A549 (cell line): ENCODE results near the gene NPR3. TPM values are rescaled to one million over a fixed set of nuclear protein-coding genes. Genes with fewer than 3 reads are reported as not detected.

Experiments
- ATAC-seq, 2 experiments: fragments of 200-7000 bp in 1 of 2; fragments of >200 bp in 1 of 2; cut with Nextera tagmentation in 1 of 2; cut with Tn5 transposase in 1 of 2; 3 replicates each; pipeline versions ENCODE4 v1.8.0 to v1.9.1; 2018 to 2020; ENCODE audit warnings: mild to moderate bottlenecking in 1 of 2, moderate library complexity in 1 of 2
- CTCF ChIA-PET: fragments of 300-600 bp; sonication (Branson Sonifier 250); formaldehyde crosslinking; extraction: SDS; loops from one replicate; lab custom pipeline; 2021; ENCODE audit warnings: antibody characterized with exemption, inconsistent platforms; lab: Yijun Ruan, JAX
- POLR2A ChIA-PET: fragments of 350-600 bp; formaldehyde crosslinking; extraction: SDS; loops from one replicate; lab custom pipeline; 2021; ENCODE audit warnings: antibody characterized with exemption, inconsistent platforms; lab: Yijun Ruan, JAX
- DNase-seq, 2 experiments: peaks; one replicate each; pipeline versions ENCODE4 v3.0.0 to v3.0.0-alpha.2; 2011 to 2016; ENCODE audit warnings: low read depth in 1 of 2, low spot score in 1 of 2
- FAIRE-seq: peaks from 2 replicates; lab custom pipeline; 2011; peaks lifted over from hg19 to GRCh38; lab: Jason Lieb, UNC
- H3K27ac ChIP-seq, 2 experiments: fragments of >200 bp; sonication (Bioruptor Twin); formaldehyde crosslinking; 3 replicates each; pipeline ENCODE4 v1.5.1; 2016 to 2017
- H3K4me1 ChIP-seq: fragments of >200 bp; sonication (Bioruptor Twin); formaldehyde crosslinking; 3 replicates; pipeline ENCODE4 v1.6.1; 2016
- H3K4me2 ChIP-seq: fragments of >200 bp; sonication (Bioruptor Twin); formaldehyde crosslinking; 3 replicates; pipeline ENCODE4 v1.6.1; 2016
- H3K4me3 ChIP-seq: fragments of >200 bp; sonication (Bioruptor Twin); formaldehyde crosslinking; 3 replicates; pipeline ENCODE4 v1.5.1; 2016
- H3K9me3 ChIP-seq: fragments of >200 bp; sonication (Bioruptor Twin); formaldehyde crosslinking; 3 replicates; pipeline ENCODE4 v1.6.1; 2016
- BHLHE40 ChIP-seq: IDR thresholded peaks from 2 replicates; pipeline ENCODE4 v1.6.1; 2012; ENCODE audit warnings: low read depth, low read length, inconsistent platforms
- CBX8 ChIP-seq: fragments of 200-600 bp; sonication (generic); IDR thresholded peaks from 2 replicates; pipeline ENCODE4 v1.6.1; 2016
- ESRRA ChIP-seq: fragments of 150-350 bp; IDR thresholded peaks from 2 replicates; pipeline ENCODE4 v1.6.1; 2014; ENCODE audit warnings: mild to moderate bottlenecking, low read length, borderline replicate concordance
- FOSL2 ChIP-seq, 2 experiments: fragments of 450-650 bp in 1 of 2; fragments of >200 bp in 1 of 2; sonication (Bioruptor Twin) in 1 of 2; formaldehyde crosslinking; IDR thresholded peaks; 2 replicates each; pipeline versions ENCODE4 v1.5.0 to v1.6.1; 2016 to 2020; ENCODE audit warnings: mild to moderate bottlenecking in 1 of 2, moderate library complexity in 1 of 2
- FOXS1 ChIP-seq: fragments of 250-450 bp; sonication (Bioruptor Pico); IDR thresholded peaks from 2 replicates; pipeline ENCODE4 v1.5.0; 2020; ENCODE audit warnings: mild to moderate bottlenecking, moderate library complexity
- HDAC2 ChIP-seq: fragments of 200-600 bp; sonication (generic); IDR thresholded peaks from 2 replicates; pipeline ENCODE4 v1.6.1; 2016
- HOXB13 ChIP-seq: fragments of 250-450 bp; sonication (Bioruptor Pico); IDR thresholded peaks from 2 replicates; pipeline ENCODE4 v1.5.0; 2020; ENCODE audit warnings: low read depth, mild to moderate bottlenecking, moderate library complexity
- HOXB5 ChIP-seq: fragments of 250-450 bp; sonication (Bioruptor Pico); IDR thresholded peaks from 2 replicates; pipeline ENCODE4 v1.5.0; 2020; ENCODE audit warnings: mild to moderate bottlenecking, moderate library complexity
- KDM1A ChIP-seq: fragments of 200-600 bp; sonication (generic); IDR thresholded peaks from 2 replicates; pipeline ENCODE4 v1.6.1; 2016; ENCODE audit warnings: low read depth, mild to moderate bottlenecking
- MAFK ChIP-seq: fragments of 450-650 bp; IDR thresholded peaks from 2 replicates; pipeline ENCODE4 v1.6.1; 2014; ENCODE audit not compliant: partially characterized antibody
- NR3C1 ChIP-seq: fragments of >200 bp; sonication (Bioruptor Twin); formaldehyde crosslinking; IDR thresholded peaks from 3 replicates; pipeline ENCODE4 v1.6.1; 2017
- RARB ChIP-seq: fragments of 250-450 bp; sonication (Bioruptor Pico); IDR thresholded peaks from 2 replicates; pipeline ENCODE4 v1.8.0; 2021; ENCODE audit warnings: mild to moderate bottlenecking, moderate library complexity
- RNF2 ChIP-seq: fragments of 200-600 bp; sonication (generic); IDR thresholded peaks from 2 replicates; pipeline ENCODE4 v1.6.1; 2016; ENCODE audit warnings: low read depth, mild to moderate bottlenecking, antibody characterized with exemption, moderate library complexity, borderline replicate concordance
- SREBF2 ChIP-seq: fragments of 450-650 bp; IDR thresholded peaks from 2 replicates; pipeline ENCODE4 v1.6.1; 2014; ENCODE audit warnings: mild to moderate bottlenecking, moderate library complexity
- TP53 ChIP-seq: fragments of 250-450 bp; sonication (Bioruptor Pico); IDR thresholded peaks from 2 replicates; pipeline ENCODE4 v1.5.0; 2021; ENCODE audit warnings: mild to moderate bottlenecking, moderate library complexity
- WGBS: methylation state at CpG from one replicate; pipeline ENCODE4 v1.1.6; 2017; ENCODE audit errors: missing lambda C conversion rate; 5-methylcytosine and 5-hydroxymethylcytosine counted together
- polyA plus RNA-seq, 4 experiments: library from polyadenylated mRNA; depleted of rRNA in 3 of 4; stranded (reverse); fragments of >200 nt; fragmentation: RNase III in 1 of 4; extraction: RNeasy Plus Mini Kit Qiagen cat#74134 plus additional on column Dnase treatment in 1 of 4; gene quantifications; 2 replicates in 3 of 4; 3 replicates in 1 of 4; pipeline ENCODE4 v1.2.3, GENCODE V29; 2011 to 2017
- TF ChIP-seq, protein P1 (sequence below): fragments of 450-650 bp; IDR thresholded peaks from 2 replicates; pipeline ENCODE4 v1.6.1; 2014; ENCODE audit warnings: antibody characterized with exemption
- TF ChIP-seq, protein P2 (sequence below): fragments of 250-450 bp; sonication (Bioruptor Pico); IDR thresholded peaks from 2 replicates; pipeline ENCODE4 v1.5.0; 2021; ENCODE audit warnings: mild to moderate bottlenecking, moderate library complexity, borderline replicate concordance
- TF ChIP-seq, protein P3 (sequence below): IDR thresholded peaks from 2 replicates; pipeline ENCODE4 v1.6.1; 2012; ENCODE audit warnings: low read depth, borderline replicate concordance
- TF ChIP-seq, protein P4 (sequence below): fragments of 250-450 bp; sonication (Bioruptor Pico); IDR thresholded peaks from 2 replicates; pipeline ENCODE4 v1.5.0; 2020; ENCODE audit warnings: low read depth, mild to moderate bottlenecking, moderate library complexity
- TF ChIP-seq, protein P5 (sequence below): fragments of >200 bp; sonication (Bioruptor Twin); formaldehyde crosslinking; IDR thresholded peaks from 3 replicates; pipeline ENCODE4 v1.5.1; 2016

NPR3 gene
- polyA plus RNA-seq, 2 of the 4 experiments (the other 2 are of a cell fraction): 16.4 to 18.6 TPM

DNA sequence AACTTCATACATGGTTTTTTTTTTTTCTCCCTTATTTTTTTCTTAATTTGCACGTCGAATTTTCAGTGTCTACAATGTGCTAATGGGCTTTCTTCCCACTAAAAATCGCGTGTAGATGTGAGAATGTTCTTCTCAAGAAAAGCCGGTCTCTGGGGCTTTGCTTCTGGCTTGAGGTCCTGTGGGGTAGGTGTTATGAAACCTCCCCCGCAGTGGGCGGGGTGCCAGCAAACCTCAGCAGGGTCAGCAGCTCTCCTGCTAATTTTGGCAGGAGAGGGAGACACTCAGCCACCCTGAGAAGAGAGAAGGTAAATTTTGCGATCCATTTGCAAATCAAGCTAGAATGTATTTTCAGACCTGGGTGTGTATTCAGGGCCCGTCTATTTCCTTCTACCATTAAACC, 59.9 kb downstream of the NPR3 start:
- ChIA-PET POLR2A (no interaction called here), CTCF (interaction anchor here (1.3 to 2.2 kb wide), 5 partner anchors 20 to 81 kb away, joined by 3 to 5 read pairs (median 4); no protein-coding TSS in a partner anchor)
- Histone ChIP-seq H3K27ac (peak overlapping the region; percentile 95 to 98; a peak in 4 of 6 replicates), H3K4me3 (no peak overlapping the region), H3K9me3 (peaks cover 5% of the 10 kb centered on the region; the same call in 2 of the 3 replicates), H3K4me2 (no peak overlapping the region), H3K4me1 (peaks cover 57% of the 10 kb centered on the region)
- ATAC-seq (no peak), DNase-seq (no peak), FAIRE-seq (no peak)
- no peak for TF ChIP-seq MAFK
- 95% methylated on average over 9 of the region's 9 CpGs for WGBS

DNA sequence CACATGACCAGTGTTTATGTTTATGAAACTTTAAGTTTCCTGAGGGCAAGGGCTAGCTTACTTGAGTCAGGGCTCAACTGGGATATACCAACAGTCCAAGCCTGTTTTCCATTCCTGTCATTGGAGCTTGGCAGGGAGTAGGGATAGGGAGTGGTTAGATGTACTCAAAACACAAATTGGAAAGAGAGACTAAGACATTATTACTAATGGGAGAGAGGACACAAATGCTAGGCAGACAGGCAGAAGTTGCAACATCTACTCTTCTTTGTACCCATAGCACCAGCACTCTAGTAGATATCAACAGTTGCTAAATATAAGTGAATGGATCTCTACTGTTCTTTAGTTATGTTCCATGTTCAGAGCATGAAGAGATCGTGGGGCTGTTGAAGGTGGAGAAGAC, 62.8 kb downstream of the NPR3 start:
- Histone ChIP-seq H3K4me3 (no peak overlapping the region), H3K27ac (no peak overlapping the region), H3K4me2 (no peak overlapping the region), H3K4me1 (peaks cover 31% of the 10 kb centered on the region), H3K9me3 (peaks cover 15% of the 10 kb centered on the region; the same call in 2 of the 3 replicates)
- POLR2A ChIA-PET: no interaction called here
- no peak for FAIRE-seq
- CTCF ChIA-PET: interaction anchor here (0.8 to 1.2 kb wide), 2 partner anchors 14 to 79 kb away, joined by 3 to 6 read pairs; no protein-coding TSS in a partner anchor
- no peak for ATAC-seq
- DNase-seq: no peak
- TF ChIP-seq NR3C1 (no peak), HDAC2 (no peak), RNF2 (no peak), BHLHE40 (no peak), FOSL2 (IDR thresholded peaks at IDR 0.05) (no peak), FOSL2 (CRISPR knock-in tag; IDR thresholded peaks at IDR 0.05) (no peak), ESRRA (no peak), MAFK (no peak), RARB (CRISPR knock-in tag) (no peak), SREBF2 (no peak), TP53 (no peak), HOXB5 (no peak), CBX8 (no peak), FOXS1 (no peak), KDM1A (no peak), HOXB13 (CRISPR knock-in tag) (no peak)
- TF ChIP-seq, protein P1, sequence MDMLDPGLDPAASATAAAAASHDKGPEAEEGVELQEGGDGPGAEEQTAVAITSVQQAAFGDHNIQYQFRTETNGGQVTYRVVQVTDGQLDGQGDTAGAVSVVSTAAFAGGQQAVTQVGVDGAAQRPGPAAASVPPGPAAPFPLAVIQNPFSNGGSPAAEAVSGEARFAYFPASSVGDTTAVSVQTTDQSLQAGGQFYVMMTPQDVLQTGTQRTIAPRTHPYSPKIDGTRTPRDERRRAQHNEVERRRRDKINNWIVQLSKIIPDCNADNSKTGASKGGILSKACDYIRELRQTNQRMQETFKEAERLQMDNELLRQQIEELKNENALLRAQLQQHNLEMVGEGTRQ: no peak
- TF ChIP-seq, protein P2, sequence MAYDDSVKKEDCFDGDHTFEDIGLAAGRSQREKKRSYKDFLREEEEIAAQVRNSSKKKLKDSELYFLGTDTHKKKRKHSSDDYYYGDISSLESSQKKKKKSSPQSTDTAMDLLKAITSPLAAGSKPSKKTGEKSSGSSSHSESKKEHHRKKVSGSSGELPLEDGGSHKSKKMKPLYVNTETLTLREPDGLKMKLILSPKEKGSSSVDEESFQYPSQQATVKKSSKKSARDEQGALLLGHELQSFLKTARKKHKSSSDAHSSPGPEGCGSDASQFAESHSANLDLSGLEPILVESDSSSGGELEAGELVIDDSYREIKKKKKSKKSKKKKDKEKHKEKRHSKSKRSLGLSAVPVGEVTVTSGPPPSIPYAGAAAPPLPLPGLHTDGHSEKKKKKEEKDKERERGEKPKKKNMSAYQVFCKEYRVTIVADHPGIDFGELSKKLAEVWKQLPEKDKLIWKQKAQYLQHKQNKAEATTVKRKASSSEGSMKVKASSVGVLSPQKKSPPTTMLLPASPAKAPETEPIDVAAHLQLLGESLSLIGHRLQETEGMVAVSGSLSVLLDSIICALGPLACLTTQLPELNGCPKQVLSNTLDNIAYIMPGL: no peak
- TF ChIP-seq, protein P3, sequence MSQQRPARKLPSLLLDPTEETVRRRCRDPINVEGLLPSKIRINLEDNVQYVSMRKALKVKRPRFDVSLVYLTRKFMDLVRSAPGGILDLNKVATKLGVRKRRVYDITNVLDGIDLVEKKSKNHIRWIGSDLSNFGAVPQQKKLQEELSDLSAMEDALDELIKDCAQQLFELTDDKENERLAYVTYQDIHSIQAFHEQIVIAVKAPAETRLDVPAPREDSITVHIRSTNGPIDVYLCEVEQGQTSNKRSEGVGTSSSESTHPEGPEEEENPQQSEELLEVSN: no peak
- TF ChIP-seq, protein P4, sequence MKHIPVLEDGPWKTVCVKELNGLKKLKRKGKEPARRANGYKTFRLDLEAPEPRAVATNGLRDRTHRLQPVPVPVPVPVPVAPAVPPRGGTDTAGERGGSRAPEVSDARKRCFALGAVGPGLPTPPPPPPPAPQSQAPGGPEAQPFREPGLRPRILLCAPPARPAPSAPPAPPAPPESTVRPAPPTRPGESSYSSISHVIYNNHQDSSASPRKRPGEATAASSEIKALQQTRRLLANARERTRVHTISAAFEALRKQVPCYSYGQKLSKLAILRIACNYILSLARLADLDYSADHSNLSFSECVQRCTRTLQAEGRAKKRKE (CRISPR knock-in tag): no peak
- TF ChIP-seq, protein P5, sequence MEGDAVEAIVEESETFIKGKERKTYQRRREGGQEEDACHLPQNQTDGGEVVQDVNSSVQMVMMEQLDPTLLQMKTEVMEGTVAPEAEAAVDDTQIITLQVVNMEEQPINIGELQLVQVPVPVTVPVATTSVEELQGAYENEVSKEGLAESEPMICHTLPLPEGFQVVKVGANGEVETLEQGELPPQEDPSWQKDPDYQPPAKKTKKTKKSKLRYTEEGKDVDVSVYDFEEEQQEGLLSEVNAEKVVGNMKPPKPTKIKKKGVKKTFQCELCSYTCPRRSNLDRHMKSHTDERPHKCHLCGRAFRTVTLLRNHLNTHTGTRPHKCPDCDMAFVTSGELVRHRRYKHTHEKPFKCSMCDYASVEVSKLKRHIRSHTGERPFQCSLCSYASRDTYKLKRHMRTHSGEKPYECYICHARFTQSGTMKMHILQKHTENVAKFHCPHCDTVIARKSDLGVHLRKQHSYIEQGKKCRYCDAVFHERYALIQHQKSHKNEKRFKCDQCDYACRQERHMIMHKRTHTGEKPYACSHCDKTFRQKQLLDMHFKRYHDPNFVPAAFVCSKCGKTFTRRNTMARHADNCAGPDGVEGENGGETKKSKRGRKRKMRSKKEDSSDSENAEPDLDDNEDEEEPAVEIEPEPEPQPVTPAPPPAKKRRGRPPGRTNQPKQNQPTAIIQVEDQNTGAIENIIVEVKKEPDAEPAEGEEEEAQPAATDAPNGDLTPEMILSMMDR: no peak
- WGBS: 57% methylated on average over 1 of the region's 1 CpG
